Activated naive CD4-positive, alpha-beta T cell treated with anti-CD3 and anti-CD28 coated beads, Interleukin-2, amount 10 ng/mL, durations not matched to agents 7 days and 5 days (primary cell): ENCODE measurements around the gene NXPH2.

ENCODE experiments used
- CTCF ChIA-PET: fragments of 350-600 bp; sonication (Branson Sonifier 250); formaldehyde crosslinking; loops from one replicate; lab custom pipeline; 2021; ENCODE audit warnings: antibody characterized with exemption; lab: Charles Lee
- DNase-seq: peaks from one replicate; pipeline ENCODE4 v3.0.0-alpha.2; 2020
- H3K27ac Mint-ChIP-seq: one replicate; pipeline ENCODE4 v1.8.0; 2021; ENCODE audit warnings: mild to moderate bottlenecking, moderate library complexity, mixed read lengths
- H3K27me3 Mint-ChIP-seq: one replicate; pipeline ENCODE4 v1.8.0; 2021; ENCODE audit warnings: mild to moderate bottlenecking, mixed read lengths
- H3K36me3 Mint-ChIP-seq: one replicate; pipeline ENCODE4 v1.8.0; 2021; ENCODE audit warnings: mixed read lengths
- H3K4me1 Mint-ChIP-seq: one replicate; pipeline ENCODE4 v1.8.0; 2021; ENCODE audit warnings: mixed read lengths
- H3K4me3 Mint-ChIP-seq: one replicate; pipeline ENCODE4 v1.8.0; 2021; ENCODE audit warnings: mild to moderate bottlenecking, moderate library complexity, mixed read lengths
- H3K9me3 Mint-ChIP-seq: one replicate; pipeline ENCODE4 v1.8.0; 2021; ENCODE audit warnings: mixed read lengths

NXPH2 gene

DNA sequence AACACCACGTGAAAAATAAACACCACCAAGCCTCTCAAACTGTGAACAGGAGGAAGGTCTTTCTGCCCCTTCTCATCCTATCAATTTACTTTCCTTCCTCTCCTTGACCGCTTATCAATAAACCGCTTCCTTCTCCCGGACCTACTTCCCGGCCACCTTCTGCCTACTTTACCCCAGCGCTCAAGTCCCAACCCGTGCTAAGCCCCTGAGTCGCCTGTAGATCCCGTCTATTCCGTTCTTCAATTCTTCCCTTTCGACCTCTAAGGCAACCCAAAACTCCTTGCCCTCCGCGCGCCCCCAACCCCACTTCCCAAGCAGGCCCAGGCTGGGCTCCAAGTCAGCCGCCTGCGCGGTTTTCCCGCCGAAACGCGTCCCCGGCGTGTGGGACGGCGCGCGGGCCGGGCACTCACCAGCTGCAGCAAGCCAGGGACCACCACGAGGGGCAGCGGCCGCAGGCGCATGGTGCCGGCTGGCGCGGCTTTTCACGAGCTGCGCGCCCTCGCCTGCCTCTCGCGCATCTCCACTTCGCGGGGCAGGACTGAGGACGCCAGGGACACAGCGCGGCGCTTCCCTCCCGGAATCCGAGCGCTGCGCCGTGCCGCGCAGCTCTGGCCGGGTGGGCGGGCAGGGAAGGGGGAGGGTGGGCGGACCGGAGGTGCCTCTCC lies at the start of gene NXPH2:
Gene NXPH2 (minus strand): TSS at position 610 of the 665 bp plus-strand sequence. CDS start 149 bp downstream, at position 461.
- H3K36me3 Mint-ChIP-seq: no peaks in the 10 kb centered on the region
- H3K4me1 Mint-ChIP-seq: no peaks in the 10 kb centered on the region
- peaks cover 35% of the 10 kb centered on the region for H3K27me3 Mint-ChIP-seq
- no peak for DNase-seq
- CTCF ChIA-PET: no interaction called here
- no peak within 1 kb of the TSS for H3K27ac Mint-ChIP-seq
- no peak within 1 kb of the TSS for H3K4me3 Mint-ChIP-seq
- no peaks in the 10 kb centered on the region for H3K9me3 Mint-ChIP-seq

DNA sequence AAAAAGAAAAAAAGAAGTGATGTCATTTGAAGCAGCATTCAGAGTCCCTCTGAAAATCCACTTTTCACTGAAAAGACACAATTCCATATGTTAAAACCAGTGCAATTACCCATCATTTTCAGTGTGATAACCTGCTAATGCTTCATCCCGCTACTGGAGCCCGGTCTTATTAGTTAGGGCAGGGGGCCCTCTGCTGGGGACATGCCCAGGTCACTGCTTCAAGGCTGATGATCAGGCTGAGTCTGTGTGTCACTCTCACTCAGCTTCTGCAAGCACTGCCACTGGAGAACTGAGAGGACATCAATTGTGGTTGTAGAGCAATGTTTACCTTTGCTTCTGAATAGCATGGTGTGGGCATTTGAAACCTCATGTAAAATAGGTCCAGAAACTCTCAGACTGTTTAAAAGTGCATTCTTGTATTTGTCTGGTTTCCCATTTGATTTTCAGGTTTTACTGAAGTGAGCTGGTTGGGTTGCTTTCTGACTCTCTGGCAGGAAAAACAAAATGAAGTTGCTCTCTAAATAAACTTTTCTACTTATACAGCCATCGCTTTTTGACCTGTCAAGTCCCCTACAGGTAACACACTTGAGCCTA lies 49.2 kb upstream of the NXPH2 start:
- H3K27me3 Mint-ChIP-seq: peaks cover 6% of the 10 kb centered on the region
- peak; percentile 39 for DNase-seq
- no peaks in the 10 kb centered on the region for H3K36me3 Mint-ChIP-seq
- no peak overlapping the region for H3K27ac Mint-ChIP-seq
- CTCF ChIA-PET: no interaction called here
- H3K9me3 Mint-ChIP-seq: no peaks in the 10 kb centered on the region
- H3K4me3 Mint-ChIP-seq: no peak overlapping the region
- H3K4me1 Mint-ChIP-seq: no peaks in the 10 kb centered on the region

DNA sequence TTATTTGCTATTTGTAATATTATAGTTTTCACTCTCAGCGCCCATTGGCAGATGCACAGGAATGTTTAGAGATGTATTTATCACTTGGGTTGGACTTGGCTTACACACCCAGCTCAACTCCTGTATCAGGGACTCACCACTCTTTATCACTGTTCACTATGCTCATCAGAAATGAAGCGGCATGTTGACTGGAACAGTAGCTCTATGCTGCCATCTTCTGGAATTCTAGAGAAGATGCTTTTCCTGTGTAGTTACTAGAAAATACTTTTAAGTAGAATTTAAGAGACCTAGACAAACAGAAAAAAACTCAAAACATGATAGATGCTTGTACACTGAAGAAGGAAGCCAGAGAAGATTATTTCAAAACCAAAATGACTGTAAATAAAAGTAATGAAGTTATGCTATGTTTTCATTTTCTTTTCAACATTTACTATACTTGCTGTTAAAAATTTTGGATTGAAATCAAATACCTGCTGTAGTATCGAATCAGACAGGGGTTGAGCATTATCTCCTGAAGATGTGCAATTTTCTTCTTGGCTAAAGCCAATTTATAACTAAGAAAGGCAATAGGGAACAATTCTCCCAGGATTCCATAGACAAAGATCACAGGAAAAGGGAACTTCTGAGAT lies 47.4 kb upstream of the NXPH2 start:
- CTCF ChIA-PET: interaction anchor here (0.7 to 2.9 kb wide), 11 partner anchors 10 to 1596 kb away, joined by 3 to 11 read pairs (median 3); no protein-coding TSS in a partner anchor
- Mint-ChIP-seq H3K9me3 (no peaks in the 10 kb centered on the region), H3K27me3 (peaks cover 6% of the 10 kb centered on the region), H3K27ac (no peak overlapping the region), H3K4me1 (no peaks in the 10 kb centered on the region), H3K4me3 (no peak overlapping the region), H3K36me3 (no peaks in the 10 kb centered on the region)
- DNase-seq: peak; percentile 22

DNA sequence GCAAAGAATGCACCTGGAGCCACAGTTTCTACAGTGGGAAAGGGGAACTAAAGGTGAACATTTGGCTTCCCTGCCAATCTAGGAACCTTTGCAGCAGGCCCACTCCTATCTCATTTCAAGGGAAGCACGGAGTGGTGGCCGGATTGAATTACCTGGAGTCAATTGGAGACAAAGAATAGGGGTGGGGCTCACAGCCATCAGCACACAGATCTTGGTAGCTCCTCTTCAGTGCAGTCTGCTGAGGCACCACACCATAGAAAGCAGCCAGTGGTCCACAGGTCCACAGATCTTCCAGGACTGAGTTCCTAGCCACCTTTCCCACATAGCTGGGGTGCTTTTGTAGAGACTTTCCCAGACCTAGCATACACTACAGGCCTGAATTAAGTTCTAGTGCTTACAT lies 43.5 kb upstream of the NXPH2 start:
- Mint-ChIP-seq H3K27me3 (peaks cover 6% of the 10 kb centered on the region), H3K27ac (no peak overlapping the region), H3K4me1 (no peaks in the 10 kb centered on the region), H3K36me3 (no peaks in the 10 kb centered on the region), H3K4me3 (no peak overlapping the region), H3K9me3 (no peaks in the 10 kb centered on the region)
- CTCF ChIA-PET: no interaction called here
- no peak for DNase-seq

DNA sequence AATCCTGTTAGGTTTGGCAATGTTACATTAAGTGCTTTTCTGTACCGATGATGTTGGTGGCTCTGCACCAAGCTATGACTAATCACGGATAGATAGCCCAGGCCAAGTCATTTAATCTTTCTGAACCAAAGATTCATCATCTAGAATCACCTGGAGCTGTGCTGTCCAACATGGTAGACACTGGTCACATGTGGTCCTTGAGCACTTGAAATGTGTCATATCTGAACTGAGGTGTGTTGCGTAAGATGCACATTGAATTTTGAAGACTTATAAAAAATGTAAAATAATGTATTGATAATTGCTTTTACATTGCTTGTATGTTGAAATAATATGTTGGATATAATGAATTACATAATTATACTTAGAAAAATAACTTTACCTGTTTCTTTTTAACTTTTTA lies 39.8 kb upstream of the NXPH2 start:
- Mint-ChIP-seq H3K4me1 (no peaks in the 10 kb centered on the region), H3K4me3 (no peak overlapping the region), H3K36me3 (no peaks in the 10 kb centered on the region), H3K27me3 (no peaks in the 10 kb centered on the region), H3K27ac (no peak overlapping the region), H3K9me3 (no peaks in the 10 kb centered on the region)
- DNase-seq: no peak
- CTCF ChIA-PET: no interaction called here

DNA sequence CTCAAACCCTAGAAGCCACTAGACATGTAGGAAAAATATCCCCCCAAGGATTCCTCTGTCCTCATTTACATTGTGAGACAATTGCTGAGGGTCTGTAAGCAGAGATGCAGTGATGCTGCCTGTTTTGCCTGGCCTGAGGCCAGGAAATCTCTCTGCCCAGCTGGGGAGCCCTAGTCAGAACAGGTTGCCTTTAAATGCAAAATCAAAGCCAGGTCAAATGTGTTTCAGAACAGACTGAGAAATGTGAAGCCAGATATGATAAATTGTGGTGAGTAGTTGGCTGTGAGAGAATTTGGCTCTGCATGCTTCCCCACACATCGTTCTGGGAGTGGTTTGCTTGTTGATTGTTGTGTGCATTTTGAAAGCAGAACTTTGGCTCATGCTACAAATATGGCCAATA lies 38.4 kb upstream of the NXPH2 start:
- no peaks in the 10 kb centered on the region for H3K9me3 Mint-ChIP-seq
- H3K4me1 Mint-ChIP-seq: no peaks in the 10 kb centered on the region
- no peak overlapping the region for H3K4me3 Mint-ChIP-seq
- H3K36me3 Mint-ChIP-seq: no peaks in the 10 kb centered on the region
- CTCF ChIA-PET: interaction anchor here (2.4 kb wide), 1 partner anchor 9 kb away, joined by 11 read pairs; no protein-coding TSS in a partner anchor
- DNase-seq: no peak
- H3K27ac Mint-ChIP-seq: no peak overlapping the region
- H3K27me3 Mint-ChIP-seq: peaks cover 3% of the 10 kb centered on the region

DNA sequence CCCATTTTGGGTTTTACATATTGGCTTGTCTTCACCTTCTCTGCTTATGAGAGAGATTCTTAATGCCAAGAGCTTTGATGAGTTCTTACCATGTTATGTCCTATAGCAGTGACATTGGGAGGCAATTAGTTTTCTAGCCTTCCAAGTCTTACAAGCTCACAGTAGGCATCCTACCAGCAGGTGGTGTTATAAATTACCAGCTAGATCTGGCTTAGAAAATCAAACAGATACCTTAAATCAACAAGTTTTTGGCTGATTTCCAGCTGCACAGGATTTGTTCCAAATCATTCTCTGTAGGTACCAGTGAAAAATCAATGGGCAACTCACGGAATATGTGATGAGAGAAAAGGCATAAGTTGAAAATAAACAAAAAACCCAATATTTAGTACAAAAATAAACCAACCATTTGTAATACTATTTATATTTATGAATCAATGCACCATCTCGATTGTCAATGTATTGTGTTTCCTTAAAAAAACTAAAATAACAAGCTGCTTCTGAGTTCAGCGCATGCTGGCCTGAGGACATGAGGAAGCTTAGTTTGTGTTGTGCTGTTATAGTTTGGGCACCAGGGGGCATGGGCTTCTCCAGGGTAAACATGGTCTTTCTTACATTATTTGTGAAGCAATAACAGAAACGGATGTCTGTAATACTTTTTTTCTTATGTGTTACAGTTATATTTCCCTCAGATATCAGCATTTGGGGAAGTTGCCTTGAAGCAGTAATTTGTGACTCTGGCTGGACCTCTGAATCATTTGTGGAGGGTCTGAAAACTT lies 34.1 kb upstream of the NXPH2 start:
- CTCF ChIA-PET: interaction anchor here (0.7 kb wide), 1 partner anchor 13 kb away, joined by 3 read pairs; no protein-coding TSS in a partner anchor
- H3K4me1 Mint-ChIP-seq: no peaks in the 10 kb centered on the region
- no peaks in the 10 kb centered on the region for H3K9me3 Mint-ChIP-seq
- no peak overlapping the region for H3K27ac Mint-ChIP-seq
- peaks cover 3% of the 10 kb centered on the region for H3K27me3 Mint-ChIP-seq
- H3K4me3 Mint-ChIP-seq: no peak overlapping the region
- no peak for DNase-seq
- H3K36me3 Mint-ChIP-seq: no peaks in the 10 kb centered on the region

DNA sequence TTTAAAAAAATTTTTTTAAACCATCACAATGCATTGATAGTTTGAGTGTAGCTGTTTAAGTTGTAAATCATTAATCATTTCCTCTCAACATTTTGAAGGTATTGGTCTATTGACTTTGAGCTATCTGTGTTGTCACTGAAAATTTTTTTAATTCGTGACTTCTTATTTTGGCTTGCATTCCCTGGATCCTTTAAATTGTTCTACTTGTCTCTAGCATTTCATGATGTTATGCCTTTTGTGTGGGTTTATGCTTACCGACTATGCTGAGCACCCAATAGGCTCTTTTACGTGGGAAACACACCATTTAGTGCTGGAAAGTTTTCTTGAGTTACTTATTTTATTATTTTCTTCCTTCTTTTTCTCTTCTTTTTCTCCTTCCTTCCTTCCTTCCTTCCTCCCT lies 31.2 kb upstream of the NXPH2 start:
- CTCF ChIA-PET: interaction anchor here (1.0 kb wide), 1 partner anchor 16 kb away, joined by 3 read pairs; no protein-coding TSS in a partner anchor
- Mint-ChIP-seq H3K27me3 (peaks cover 3% of the 10 kb centered on the region), H3K4me1 (no peaks in the 10 kb centered on the region), H3K36me3 (no peaks in the 10 kb centered on the region), H3K27ac (no peak overlapping the region), H3K4me3 (no peak overlapping the region), H3K9me3 (no peaks in the 10 kb centered on the region)
- no peak for DNase-seq

DNA sequence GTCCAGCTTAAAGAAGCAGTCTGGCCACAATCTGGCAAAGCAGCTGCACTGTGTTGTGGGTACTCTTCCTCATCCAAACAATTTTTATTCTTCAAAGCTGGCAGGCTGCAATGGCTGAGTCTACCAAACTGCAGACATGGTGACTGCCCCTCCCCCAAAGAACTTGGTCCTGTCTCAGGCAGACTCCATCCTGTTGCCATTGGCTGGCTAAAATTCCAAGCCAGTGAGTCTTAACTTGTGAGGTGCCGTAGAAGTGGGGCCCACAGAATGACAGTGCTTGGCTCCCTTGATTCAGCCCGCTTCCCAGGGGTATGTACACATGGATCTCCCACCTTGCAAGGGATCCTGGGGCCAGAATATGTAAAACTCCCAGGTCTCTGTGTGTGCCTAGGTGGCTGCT lies 14.5 kb upstream of the NXPH2 start:
- DNase-seq: no peak
- Mint-ChIP-seq H3K27me3 (peaks cover 5% of the 10 kb centered on the region), H3K9me3 (peaks cover 2% of the 10 kb centered on the region), H3K4me1 (no peaks in the 10 kb centered on the region), H3K27ac (no peak overlapping the region), H3K4me3 (no peak overlapping the region), H3K36me3 (no peaks in the 10 kb centered on the region)
- CTCF ChIA-PET: no interaction called here

DNA sequence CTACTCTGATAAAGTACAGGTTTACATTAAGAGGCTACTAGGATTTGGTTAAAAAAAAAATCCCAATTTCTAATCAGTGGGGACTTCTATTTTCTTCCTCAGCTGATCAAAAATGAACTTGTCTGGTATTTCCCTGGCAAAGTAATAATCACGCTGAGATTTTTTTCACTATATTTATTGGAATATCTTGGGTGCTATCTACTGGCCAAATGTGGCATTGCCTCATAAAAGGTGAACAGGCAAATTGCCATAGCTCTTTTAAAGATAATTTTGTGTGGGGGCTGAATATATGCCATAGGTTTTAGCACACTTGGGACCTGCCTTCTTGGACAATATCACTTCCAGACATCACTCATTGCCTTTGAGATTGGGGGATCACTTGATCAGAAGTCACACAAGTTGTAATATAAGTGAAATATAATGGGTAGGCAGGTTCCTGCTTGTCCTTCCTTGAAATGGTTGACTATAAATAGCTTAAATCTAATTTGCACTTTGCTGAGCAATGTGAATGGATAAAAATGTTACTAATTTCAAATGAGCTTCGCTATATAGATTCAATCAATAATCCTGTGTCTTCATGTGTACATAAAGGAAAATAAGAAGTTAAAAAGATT lies 7.0 kb upstream of the NXPH2 start:
- no peak for DNase-seq
- Mint-ChIP-seq H3K36me3 (no peaks in the 10 kb centered on the region), H3K27me3 (peaks cover 7% of the 10 kb centered on the region), H3K27ac (no peak overlapping the region), H3K4me1 (no peaks in the 10 kb centered on the region), H3K4me3 (no peak overlapping the region), H3K9me3 (no peaks in the 10 kb centered on the region)
- CTCF ChIA-PET: interaction anchor here (0.9 to 2.5 kb wide), 3 partner anchors 40 to 921 kb away, joined by 4 to 9 read pairs (median 4); no protein-coding TSS in a partner anchor

DNA sequence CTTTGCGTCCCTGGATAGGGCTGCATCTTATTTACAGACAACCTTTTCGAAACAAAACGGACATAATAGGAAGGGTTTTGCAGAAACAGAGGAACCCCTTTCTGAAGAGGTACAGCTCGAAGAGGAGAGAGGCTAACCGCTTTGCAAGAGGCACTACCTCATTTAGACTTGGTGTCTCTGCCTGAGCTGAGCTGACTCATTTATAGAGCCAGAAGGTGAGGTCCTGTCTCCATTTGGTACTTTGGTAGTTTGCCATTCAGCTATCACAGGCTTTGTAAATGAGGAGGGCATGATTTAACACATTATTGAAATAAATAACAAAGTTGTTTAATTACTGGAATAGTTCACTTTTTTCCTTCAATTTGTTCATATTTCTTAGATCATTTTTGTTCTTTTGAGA lies 2.2 kb upstream of the NXPH2 start:
- Mint-ChIP-seq H3K27ac (no peak overlapping the region), H3K27me3 (peaks cover 35% of the 10 kb centered on the region), H3K9me3 (no peaks in the 10 kb centered on the region), H3K4me3 (no peak overlapping the region), H3K36me3 (no peaks in the 10 kb centered on the region), H3K4me1 (no peaks in the 10 kb centered on the region)
- no peak for DNase-seq
- CTCF ChIA-PET: no interaction called here

DNA sequence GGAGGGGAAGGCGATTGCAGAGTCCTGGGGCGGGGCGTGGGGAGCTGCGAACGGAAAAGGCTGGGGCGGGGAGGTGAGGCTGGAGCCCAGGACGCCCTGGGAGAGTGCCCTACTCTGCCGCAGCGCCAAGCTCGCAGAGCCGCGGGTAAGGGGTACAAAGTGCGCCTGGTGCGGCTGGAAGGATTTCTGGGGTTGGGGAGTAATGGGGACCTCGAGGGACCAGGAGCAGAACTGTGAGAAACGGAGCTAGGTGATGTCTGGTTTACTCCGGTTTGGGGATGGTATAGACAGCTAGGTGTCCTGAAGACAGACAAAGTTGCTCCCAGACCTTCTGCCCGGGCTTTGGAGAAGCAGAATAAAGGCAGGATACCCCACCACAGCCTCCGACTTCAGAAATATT lies 718 bp upstream of the NXPH2 start:
- Mint-ChIP-seq H3K4me1 (no peaks in the 10 kb centered on the region), H3K27ac (no peak overlapping the region), H3K27me3 (peaks cover 35% of the 10 kb centered on the region), H3K36me3 (no peaks in the 10 kb centered on the region), H3K4me3 (no peak overlapping the region), H3K9me3 (no peaks in the 10 kb centered on the region)
- CTCF ChIA-PET: no interaction called here
- DNase-seq: no peak

DNA sequence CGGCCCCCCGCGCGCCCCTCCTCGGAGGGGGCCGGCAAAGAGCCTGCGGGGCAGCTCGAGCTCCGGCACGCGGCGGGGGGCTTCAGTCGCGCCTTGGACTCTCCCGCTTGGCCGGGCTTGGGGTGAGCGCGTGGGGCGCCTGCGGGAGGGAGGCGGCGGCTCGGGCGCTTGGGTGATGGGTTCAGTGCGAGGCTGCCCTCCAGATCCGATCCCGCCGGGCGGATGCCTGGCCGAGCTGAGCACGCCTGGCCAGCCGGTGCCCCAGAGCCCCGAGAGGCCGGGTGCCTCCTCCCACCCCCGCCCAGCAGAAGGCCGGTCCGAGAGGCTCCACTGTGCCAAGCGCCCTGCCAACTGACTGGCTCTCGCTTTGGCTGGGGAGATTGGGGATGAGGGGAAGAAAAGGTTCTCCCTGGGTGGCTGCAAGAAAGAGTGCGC lies 273 bp upstream of the NXPH2 start:
- DNase-seq: no peak
- no peaks in the 10 kb centered on the region for H3K36me3 Mint-ChIP-seq
- no peaks in the 10 kb centered on the region for H3K9me3 Mint-ChIP-seq
- CTCF ChIA-PET: no interaction called here
- peaks cover 35% of the 10 kb centered on the region for H3K27me3 Mint-ChIP-seq
- no peak overlapping the region for H3K27ac Mint-ChIP-seq
- no peaks in the 10 kb centered on the region for H3K4me1 Mint-ChIP-seq
- no peak overlapping the region for H3K4me3 Mint-ChIP-seq

DNA sequence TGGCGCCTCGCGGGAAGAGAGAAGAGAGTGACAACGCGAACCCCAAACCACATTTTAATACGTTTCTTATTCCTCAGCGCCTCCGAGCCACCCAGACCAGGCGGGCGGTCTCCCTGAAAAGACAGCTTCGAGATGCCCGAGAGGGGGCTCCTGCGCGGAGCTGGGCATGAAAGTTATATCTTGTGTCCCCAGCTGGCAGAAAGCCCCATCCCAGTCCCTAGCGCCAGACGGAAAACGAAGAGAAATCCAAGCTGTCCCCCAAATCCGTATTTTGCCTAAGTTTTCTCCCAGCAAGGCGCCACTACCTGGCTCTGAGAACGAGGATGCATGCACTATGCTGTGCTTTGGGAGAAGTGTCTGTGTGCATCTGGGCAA lies 797 bp downstream of the NXPH2 start:
- Mint-ChIP-seq H3K9me3 (no peaks in the 10 kb centered on the region), H3K4me3 (no peak overlapping the region), H3K27me3 (peaks cover 35% of the 10 kb centered on the region), H3K4me1 (no peaks in the 10 kb centered on the region), H3K36me3 (no peaks in the 10 kb centered on the region), H3K27ac (no peak overlapping the region)
- CTCF ChIA-PET: no interaction called here
- DNase-seq: no peak
